ENCODE measurements around the gene NME7.

- TF ChIP-seq CTCF (IDR thresholded peaks at IDR 0.05) (no peak), POLR2A (IDR thresholded peaks at IDR 0.05) (no peak)
These were observed 257.4 kb downstream of the NME7 start for GRCh38 chr1:169110236-169110635.
